Left ventricle myocardium inferior (tissue), 1 donor: ENCODE data around the gene HDHD3. TPM values are rescaled to one million over a fixed set of nuclear protein-coding genes. Genes with fewer than 3 reads are reported as not detected.

ENCODE experiments used
- DNase-seq: peaks from one replicate; pipeline ENCODE4 v3.0.0-alpha.2; 2020
- H3K27ac ChIP-seq: fragments of 200-600 bp; replicated peaks from 2 replicates; pipeline ENCODE4 v1.8.0; 2021
- H3K27me3 ChIP-seq: fragments of 200-600 bp; 2 replicates; pipeline ENCODE4 v1.8.0; 2021; ENCODE audit warnings: low read depth
- H3K36me3 ChIP-seq: fragments of 200-600 bp; 2 replicates; pipeline ENCODE4 v1.8.0; 2021
- H3K4me1 ChIP-seq: fragments of 200-600 bp; 2 replicates; pipeline ENCODE4 v1.8.0; 2021
- H3K4me3 ChIP-seq: fragments of 200-600 bp; 2 replicates; pipeline ENCODE4 v1.8.0; 2021; ENCODE audit warnings: mild to moderate bottlenecking, moderate library complexity
- H3K9me3 ChIP-seq: fragments of 200-600 bp; replicated peaks from 2 replicates; pipeline ENCODE4 v1.8.0; 2021
- CTCF ChIP-seq: fragments of 200-600 bp; IDR thresholded peaks from 2 replicates; pipeline ENCODE4 v1.8.0; 2021; ENCODE audit warnings: antibody characterized with exemption, mild to moderate bottlenecking, borderline replicate concordance
- intact Hi-C: fragments of 100-400 bp; cut with micrococcal nuclease; formaldehyde crosslinking; loops from one replicate; pipeline ENCODE4 v1.11.0; 2022
- total RNA-seq: library from RNA; stranded (reverse); fragmentation: NEBNext Ultra II Directional; extraction: Animal tissue kit (Norgen Biotek cat#: 25700); gene quantifications from one replicate; pipeline ENCODE4 v1.2.1, GENCODE V29; 2021
- donor health status: DM: no; HTN: yes; CAD: no; lungs with severe emphysema.

The HDHD3 gene
- total RNA-seq, 1 donor from 2014 or later: 8.9 TPM

GRCh38 chr9:113326230-113326629, 50.6 kb downstream of the HDHD3 start:
- Histone ChIP-seq H3K27me3 (no peaks in the 10 kb centered on the region), H3K27ac (no peak overlapping the region), H3K9me3 (no peaks in the 10 kb centered on the region), H3K4me3 (no peak overlapping the region), H3K4me1 (peaks cover 9% of the 10 kb centered on the region), H3K36me3 (peaks cover 4% of the 10 kb centered on the region)
- no peak for TF ChIP-seq CTCF
- intact Hi-C loops: no loop called here
- DNase-seq: no peak

Other genes starting within 250 kb of the HDHD3 start
- gene SLC31A2, start 226.0 kb downstream of the HDHD3 start, total RNA-seq: 10.7 TPM
- 19.0 TPM for gene FKBP15, start 155.7 kb downstream of the HDHD3 start, total RNA-seq
- 12.6 TPM for gene SLC31A1, start 155.4 kb downstream of the HDHD3 start, total RNA-seq
- gene CDC26, start 101.4 kb downstream of the HDHD3 start, total RNA-seq: 37.0 TPM
- 11.2 TPM for gene PRPF4, start 101.3 kb downstream of the HDHD3 start, total RNA-seq
- not detected for gene RNF183, start 73.6 kb downstream of the HDHD3 start, total RNA-seq
- 12.4 TPM for gene WDR31, start 36.7 kb downstream of the HDHD3 start, total RNA-seq
- gene BSPRY, start 27.4 kb downstream of the HDHD3 start, total RNA-seq: 0.25 TPM
- gene ALAD, start 24.3 kb upstream of the HDHD3 start, total RNA-seq: 75.6 TPM
- gene POLE3, start 33.7 kb upstream of the HDHD3 start, total RNA-seq: 22.5 TPM
- 0.14 TPM for gene C9orf43, start 33.8 kb upstream of the HDHD3 start, total RNA-seq
- gene RGS3, start 86.7 kb upstream of the HDHD3 start, total RNA-seq: 187 TPM